Measurements from ENCODE around the gene KRT74. TPM values are rescaled to one million over a fixed set of nuclear protein-coding genes. Genes with fewer than 3 reads are reported as not detected.

KRT74 gene
- total and polyA plus RNA-seq, 2 of the 13 experiments (the other 11 are each of a cell fraction or from before 2014, with no cell fraction given), result not detected

- ChIA-PET POLR2A (no interaction called here), CTCF (ENCODE audit: low intra/inter-chr PET ratio, low total read pairs) (no interaction called here)
- Histone ChIP-seq H3K9me3 (ENCODE audit: low read length) (no peaks in the 10 kb centered on the region), H3K4me2 (ENCODE audit: low read depth, low read length) (no peak overlapping the region), H3K4me3 (replicated peaks in 1 of 3; ENCODE audit: insufficient read depth in 1 of 3, low read depth in 2 of 3, low read length in 3 of 3) (no peak overlapping the region), H3K27me3 (ENCODE audit: control insufficient read depth in 1 of 2, insufficient read depth in 2 of 2, low read length in 2 of 2) (peaks cover 3 to 6% of the 10 kb centered on the region in 2 experiments; a peak in 2 of 5 replicates), H3K27ac (ENCODE audit: extremely low read length, insufficient read depth, low read length) (no peak overlapping the region), H2AFZ (ENCODE audit: low read length) (no peak overlapping the region), H4K20me1 (ENCODE audit: insufficient read depth, low read length) (no peaks in the 10 kb centered on the region), H3K36me3 (replicated peaks in 1 of 2; ENCODE audit: control insufficient read depth in 1 of 2, insufficient read depth in 2 of 2, low read length in 2 of 2) (no peaks in the 10 kb centered on the region), H3K4me1 (ENCODE audit: insufficient read depth, low read length) (no peaks in the 10 kb centered on the region), H3K79me2 (ENCODE audit: insufficient read depth, low read length) (no peaks in the 10 kb centered on the region), H3K9ac (ENCODE audit: insufficient read depth, low read depth, low read length) (no peak overlapping the region)
- DNase-seq (ENCODE audit: low spot score), result no peak
- FAIRE-seq, result no peak
- intact Hi-C loops (cut with micrococcal nuclease; ENCODE audit: unreplicated experiment) (no loop called here), in situ Hi-C loops (cut with HindIII; ENCODE audit: extremely low pct_ligation_motif_present, low pct_unique_long_range_greater_than_20kb) (loop anchor here (25.0 kb wide), 1 partner anchor 402 kb away; no protein-coding TSS in a partner anchor)
- WGBS (ENCODE audit: low lambda C conversion rate), result 0% methylated on average over 1 of the region's 3 CpGs
- TF ChIP-seq SMAD3 (CRISPR knock-in tag; IDR thresholded peaks at IDR 0.05) (no peak), MAFF (IDR thresholded peaks at IDR 0.05; ENCODE audit: low read depth, low read length) (no peak), CBX1 (IDR thresholded peaks at IDR 0.05; ENCODE audit: low read depth) (no peak), FOXO1 (CRISPR knock-in tag; IDR thresholded peaks at IDR 0.05) (no peak), ZNF607 (CRISPR knock-in tag; IDR thresholded peaks at IDR 0.05; ENCODE audit: borderline replicate concordance) (no peak), BRD4 (CRISPR knock-in tag; IDR thresholded peaks at IDR 0.05) (no peak)
- no TSS peak for BruUV-seq (replicated peaks)
- no peak for ATAC-seq
Measured at GRCh38 chr12:52539821-52540173, 33.8 kb downstream of the KRT74 start.

- CTCF ChIA-PET (ENCODE audit: low intra/inter-chr PET ratio, low total read pairs), result no interaction called here
- no peaks in the 10 kb centered on the region for H3K4me1 ChIP-seq (ENCODE audit: insufficient read depth, low read length)
- no TSS peak for BruUV-seq (replicated peaks)
Measured at GRCh38 chr12:52539083-52539820, 34.4 kb downstream of the KRT74 start.

More at GRCh38 chr12:52539083-52539820, 34.4 kb downstream of the KRT74 start:
- Histone ChIP-seq H3K9ac (ENCODE audit: insufficient read depth, low read depth, low read length) (no peak overlapping the region), H4K20me1 (ENCODE audit: insufficient read depth, low read length) (no peaks in the 10 kb centered on the region), H3K36me3 (replicated peaks in 1 of 2; ENCODE audit: control insufficient read depth in 1 of 2, insufficient read depth in 2 of 2, low read length in 2 of 2) (no peaks in the 10 kb centered on the region), H3K4me3 (replicated peaks in 1 of 3; ENCODE audit: insufficient read depth in 1 of 3, low read depth in 2 of 3, low read length in 3 of 3) (no peak overlapping the region), H3K27ac (ENCODE audit: extremely low read length, insufficient read depth, low read length) (no peak overlapping the region), H3K9me3 (ENCODE audit: low read length) (no peaks in the 10 kb centered on the region), H3K79me2 (ENCODE audit: insufficient read depth, low read length) (no peaks in the 10 kb centered on the region), H3K27me3 (ENCODE audit: control insufficient read depth in 1 of 2, insufficient read depth in 2 of 2, low read length in 2 of 2) (peaks cover 1 to 6% of the 10 kb centered on the region in 2 experiments; a peak in 2 of 5 replicates), H3K4me2 (ENCODE audit: low read depth, low read length) (no peak overlapping the region), H2AFZ (ENCODE audit: low read length) (no peak overlapping the region)
- ATAC-seq (no peak), DNase-seq (ENCODE audit: low spot score) (no peak), FAIRE-seq (no peak)
- WGBS (ENCODE audit: low lambda C conversion rate), result 21% methylated on average over 4 of the region's 5 CpGs
- intact Hi-C loops (cut with micrococcal nuclease; ENCODE audit: unreplicated experiment), result no loop called here
- POLR2A ChIA-PET, result no interaction called here
- TF ChIP-seq REL (CRISPR knock-in tag; conservative IDR thresholded peaks at IDR 0.05), result no peak
- TF ChIP-seq LCORL (IDR thresholded peaks at IDR 0.05), result no peak
- no peak for TF ChIP-seq LCORL (CRISPR knock-in tag; IDR thresholded peaks at IDR 0.05)
- TF ChIP-seq HOXA7 (CRISPR knock-in tag; IDR thresholded peaks at IDR 0.05), result no peak
- no peak for TF ChIP-seq ZNF784 (CRISPR knock-in tag; IDR thresholded peaks at IDR 0.05; ENCODE audit: borderline replicate concordance)
- TF ChIP-seq ZNF230 (CRISPR knock-in tag; IDR thresholded peaks at IDR 0.05), result no peak
- TF ChIP-seq ZFP36 (IDR thresholded peaks at IDR 0.05; ENCODE audit: borderline replicate concordance, low read depth, low read length, partially characterized antibody), result no peak
- in situ Hi-C loops (cut with HindIII; ENCODE audit: extremely low pct_ligation_motif_present, low pct_unique_long_range_greater_than_20kb), result loop anchor here (25.0 kb wide), 1 partner anchor 402 kb away; no protein-coding TSS in a partner anchor

Data from HepG2 (cell line).